AG08395 (cell line): ENCODE data around the gene SLF2.

Experiments
- DNase-seq: peaks from one replicate; pipeline ENCODE4 v3.0.0; 2012; ENCODE audit warnings: mixed read lengths, low spot score

SLF2 gene, protein sequence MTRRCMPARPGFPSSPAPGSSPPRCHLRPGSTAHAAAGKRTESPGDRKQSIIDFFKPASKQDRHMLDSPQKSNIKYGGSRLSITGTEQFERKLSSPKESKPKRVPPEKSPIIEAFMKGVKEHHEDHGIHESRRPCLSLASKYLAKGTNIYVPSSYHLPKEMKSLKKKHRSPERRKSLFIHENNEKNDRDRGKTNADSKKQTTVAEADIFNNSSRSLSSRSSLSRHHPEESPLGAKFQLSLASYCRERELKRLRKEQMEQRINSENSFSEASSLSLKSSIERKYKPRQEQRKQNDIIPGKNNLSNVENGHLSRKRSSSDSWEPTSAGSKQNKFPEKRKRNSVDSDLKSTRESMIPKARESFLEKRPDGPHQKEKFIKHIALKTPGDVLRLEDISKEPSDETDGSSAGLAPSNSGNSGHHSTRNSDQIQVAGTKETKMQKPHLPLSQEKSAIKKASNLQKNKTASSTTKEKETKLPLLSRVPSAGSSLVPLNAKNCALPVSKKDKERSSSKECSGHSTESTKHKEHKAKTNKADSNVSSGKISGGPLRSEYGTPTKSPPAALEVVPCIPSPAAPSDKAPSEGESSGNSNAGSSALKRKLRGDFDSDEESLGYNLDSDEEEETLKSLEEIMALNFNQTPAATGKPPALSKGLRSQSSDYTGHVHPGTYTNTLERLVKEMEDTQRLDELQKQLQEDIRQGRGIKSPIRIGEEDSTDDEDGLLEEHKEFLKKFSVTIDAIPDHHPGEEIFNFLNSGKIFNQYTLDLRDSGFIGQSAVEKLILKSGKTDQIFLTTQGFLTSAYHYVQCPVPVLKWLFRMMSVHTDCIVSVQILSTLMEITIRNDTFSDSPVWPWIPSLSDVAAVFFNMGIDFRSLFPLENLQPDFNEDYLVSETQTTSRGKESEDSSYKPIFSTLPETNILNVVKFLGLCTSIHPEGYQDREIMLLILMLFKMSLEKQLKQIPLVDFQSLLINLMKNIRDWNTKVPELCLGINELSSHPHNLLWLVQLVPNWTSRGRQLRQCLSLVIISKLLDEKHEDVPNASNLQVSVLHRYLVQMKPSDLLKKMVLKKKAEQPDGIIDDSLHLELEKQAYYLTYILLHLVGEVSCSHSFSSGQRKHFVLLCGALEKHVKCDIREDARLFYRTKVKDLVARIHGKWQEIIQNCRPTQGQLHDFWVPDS

DNA sequence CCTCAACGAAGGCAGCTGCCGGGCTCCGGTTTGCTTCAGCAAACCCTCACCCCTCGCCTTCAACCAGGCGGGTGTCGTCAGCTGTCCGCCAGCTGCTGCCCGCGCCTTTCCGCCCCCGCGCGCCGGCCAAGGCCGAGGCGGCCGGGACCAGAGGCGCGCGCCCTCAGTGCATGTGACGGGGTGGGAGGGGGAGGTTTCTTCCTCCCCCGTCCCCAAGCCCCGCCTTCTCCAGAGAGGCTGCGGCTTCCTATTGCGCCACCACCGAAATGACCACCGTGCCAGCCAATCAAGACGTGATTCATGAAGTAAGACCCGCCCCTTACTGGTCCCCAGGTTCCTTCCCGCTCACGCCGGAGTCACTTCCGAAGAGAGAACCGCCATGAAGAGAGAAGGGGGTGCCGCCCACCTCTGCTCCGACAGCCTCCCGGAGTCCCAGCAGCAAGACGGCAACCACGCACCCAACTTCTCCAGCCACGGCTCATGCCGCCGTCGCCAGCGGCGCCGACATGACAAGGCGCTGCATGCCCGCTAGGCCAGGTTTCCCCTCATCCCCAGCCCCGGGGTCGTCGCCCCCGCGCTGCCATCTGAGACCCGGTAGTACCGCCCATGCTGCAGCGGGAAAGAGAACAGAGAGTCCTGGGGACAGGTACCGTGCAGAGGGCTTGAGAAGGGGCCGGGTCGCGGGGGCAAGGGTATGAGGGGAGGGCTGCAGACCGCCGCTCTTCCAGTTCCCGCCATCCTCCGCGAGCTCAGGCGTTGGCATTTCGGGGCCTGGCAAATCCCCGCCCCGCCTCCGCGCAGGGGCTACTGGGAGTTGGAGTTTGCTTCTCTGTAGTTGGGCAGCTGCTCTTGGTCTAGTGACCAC is at the start of gene SLF2:
Gene SLF2 (plus strand): TSS at position 359 of the 865 bp plus-strand sequence. CDS start 148 bp downstream, at position 507.
- peak; percentile 100 for DNase-seq

DNA sequence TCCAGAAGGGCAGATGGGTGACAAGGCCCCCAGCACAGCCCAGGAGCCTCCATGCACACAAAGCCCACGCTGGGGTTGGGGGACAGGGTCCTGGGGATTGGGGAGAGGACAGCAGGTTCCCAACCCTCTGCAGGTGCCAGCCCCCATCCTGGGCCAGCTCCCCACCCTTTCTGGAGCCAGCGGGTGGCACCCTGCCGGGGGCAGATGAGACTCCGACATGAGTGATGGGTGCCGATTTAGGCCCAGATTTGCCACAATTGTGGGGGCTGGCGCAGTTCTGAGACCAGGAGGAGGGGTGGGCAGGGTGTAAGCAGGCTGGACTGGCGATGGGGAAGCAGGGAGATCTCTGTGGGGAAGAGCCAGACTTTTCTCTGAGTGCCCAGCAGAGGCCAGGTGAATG is 49.3 kb upstream of the SLF2 start:
- DNase-seq: no peak

DNA sequence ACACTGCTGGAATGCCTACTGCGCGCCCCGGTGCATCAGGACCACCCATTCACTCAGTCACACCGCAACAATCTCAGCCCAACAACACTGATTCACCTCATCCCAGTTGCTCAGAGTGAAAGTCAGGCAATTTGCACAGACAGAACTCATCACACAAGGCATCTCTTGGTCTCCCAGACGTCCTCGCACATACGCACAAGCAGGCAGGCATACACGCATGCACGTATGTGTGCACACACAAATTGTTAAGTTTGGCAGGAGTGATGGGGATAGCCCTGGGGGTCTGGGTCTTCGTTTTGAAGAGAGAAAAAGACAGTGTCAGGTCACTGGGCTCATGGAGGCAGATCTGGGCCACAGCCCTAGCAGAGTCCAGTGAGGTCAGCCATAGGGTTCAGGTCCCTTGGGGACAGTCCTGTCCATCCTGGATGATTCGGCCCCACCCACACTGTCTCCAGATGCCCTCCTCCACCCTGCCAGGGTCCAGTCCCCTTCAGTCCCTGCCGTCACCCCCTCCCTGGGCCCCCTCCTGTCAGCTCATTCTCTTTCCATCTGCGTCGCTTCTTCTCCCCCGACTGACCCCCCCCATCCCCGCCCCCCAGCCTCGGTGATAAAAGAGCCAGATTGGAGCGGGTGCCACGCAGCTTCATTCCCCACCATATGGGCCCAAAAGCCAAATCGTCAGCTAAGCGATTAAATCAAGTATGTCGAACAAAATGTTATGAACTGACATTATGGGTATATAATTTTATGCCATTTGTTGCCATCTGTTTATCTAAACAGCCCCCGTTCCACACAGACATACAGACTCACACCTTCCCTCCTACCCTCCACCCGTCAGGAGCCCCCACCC is 48.5 kb upstream of the SLF2 start:
- DNase-seq: no peak

DNA sequence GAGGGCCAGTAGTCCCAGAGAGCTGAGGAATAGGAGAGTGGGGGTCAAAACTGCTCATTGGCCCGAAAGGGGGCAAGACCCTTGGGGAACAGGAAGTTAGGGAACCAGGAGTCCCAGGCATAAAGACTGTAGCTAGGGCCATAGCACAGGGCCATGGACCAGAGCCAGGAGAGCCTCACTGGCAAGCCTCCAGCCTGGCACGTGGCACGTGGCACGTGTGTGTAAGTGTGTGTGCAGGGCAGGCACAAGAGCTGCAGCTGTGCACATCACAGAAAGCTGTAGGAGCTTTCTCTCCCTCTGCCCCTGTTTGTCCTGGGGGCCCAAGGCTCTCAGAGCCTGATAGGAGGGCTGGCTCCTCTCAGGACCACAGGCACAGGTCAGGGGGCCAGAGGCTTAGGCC is 47.8 kb upstream of the SLF2 start:
- DNase-seq: no peak

DNA sequence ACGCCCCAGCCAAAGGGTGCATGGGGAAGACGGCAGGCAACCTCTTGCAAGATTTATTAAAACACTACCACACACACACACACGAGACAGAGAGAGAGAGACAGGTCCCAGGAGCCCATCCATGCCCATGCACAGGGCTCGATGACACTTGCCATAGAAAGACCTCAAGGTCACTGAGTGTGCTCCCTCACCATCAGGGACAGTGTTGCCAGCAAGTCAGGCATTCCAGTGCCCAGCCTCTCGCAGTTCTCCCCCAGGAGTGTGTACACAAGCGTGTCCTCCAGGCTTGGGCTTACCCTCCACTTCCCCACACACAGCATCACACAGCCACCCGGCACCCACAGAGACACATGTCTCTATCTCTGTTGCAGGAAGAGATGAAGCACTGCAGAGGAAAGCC is 46.8 kb upstream of the SLF2 start:
- no peak for DNase-seq

DNA sequence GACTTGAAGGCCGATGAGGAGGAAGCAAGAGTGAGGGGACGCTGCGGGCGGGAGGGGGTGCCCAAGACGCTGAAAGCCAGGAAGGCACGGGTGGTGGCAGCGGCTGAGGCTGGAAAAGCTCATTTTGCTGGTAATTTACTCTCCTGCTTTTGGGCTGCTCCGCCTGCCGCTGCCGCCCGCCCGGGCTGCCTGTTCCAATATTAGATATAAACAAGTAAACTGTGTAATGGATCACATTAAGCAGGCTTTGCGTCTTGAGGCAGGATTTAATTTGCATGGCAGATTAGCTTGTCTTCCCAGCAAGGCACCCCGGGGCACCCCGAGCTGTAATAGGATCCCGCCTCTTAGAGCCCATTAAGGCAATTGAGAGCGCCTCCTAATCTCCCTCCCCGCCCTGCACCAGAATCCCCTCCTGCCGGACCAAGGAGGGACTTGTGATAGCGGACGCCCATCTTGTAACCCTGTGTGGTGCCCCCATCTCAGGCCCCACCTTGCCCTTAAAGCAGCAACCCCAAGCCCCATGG is 46.1 kb upstream of the SLF2 start:
- DNase-seq: no peak

DNA sequence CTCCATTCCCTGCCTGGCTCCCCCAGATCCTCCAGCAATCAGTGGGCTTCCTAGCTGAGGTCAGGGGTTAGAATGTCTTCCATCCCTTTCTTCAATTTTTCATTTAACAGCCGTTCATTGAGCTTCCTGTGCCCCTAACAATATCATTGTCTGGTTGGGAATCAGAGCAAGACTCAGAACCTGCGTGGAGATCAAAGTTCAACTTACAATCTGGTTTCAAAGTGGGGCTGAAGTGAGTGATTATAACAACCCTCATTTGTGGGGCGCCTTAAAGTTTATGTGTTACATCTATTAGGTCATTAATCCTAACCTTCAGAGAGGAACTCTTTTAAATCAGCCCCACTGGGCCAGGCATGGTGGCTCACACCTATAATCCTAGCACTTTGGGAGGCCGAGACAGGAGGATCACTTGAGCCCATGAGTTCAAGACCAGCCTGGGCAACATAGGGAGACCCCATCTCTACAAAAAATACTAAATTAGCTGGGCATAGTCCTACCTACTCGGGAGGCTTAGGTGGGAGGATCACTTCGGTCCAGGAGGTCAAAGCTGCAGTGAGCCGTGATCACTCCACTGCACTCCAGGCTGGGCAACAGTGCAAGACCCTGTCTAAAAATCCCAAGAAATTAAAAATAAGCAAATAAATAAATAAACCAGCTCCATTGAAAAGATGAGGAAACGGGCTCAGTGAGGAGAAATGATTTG is 45.4 kb upstream of the SLF2 start:
- DNase-seq: no peak

DNA sequence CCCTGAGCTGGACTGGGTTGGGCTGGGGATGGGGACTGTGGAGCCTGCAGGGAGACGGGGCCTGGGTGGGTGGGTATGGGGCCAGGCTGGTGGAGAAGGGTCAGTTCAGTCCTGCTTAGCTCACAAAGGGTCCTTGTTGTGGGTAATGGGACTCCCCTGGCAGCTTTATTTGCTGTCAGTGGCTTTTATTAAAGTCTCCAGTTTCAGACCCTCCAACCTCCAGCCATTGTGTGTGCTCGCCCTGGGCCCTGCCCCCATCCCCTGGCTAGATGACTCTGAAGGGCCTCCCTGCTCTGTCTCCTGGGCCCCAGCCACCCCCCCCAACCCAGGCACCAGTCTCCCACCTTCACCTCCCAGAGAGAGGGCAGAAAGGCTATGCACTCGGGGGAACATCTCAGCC is 44.4 kb upstream of the SLF2 start:
- no peak for DNase-seq

DNA sequence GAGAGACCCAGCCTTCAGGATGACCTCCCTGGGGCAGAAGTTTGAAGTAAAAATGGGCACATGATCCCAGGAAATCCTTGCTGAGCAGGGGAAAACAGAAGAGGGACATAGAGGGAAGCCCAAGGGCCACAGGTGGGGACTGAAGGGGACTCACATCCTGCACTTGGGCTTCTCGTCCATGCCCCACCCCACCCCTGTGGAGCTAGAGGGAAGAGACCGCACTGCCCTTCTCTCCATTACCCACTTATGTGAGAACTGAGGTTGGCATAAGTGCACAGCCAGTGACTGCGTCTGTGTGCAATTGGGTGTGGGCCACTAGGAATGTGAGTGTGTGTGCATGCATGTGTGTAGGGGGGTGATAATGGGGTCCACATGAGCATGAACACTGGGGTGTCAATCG is 43.4 kb upstream of the SLF2 start:
- no peak for DNase-seq

DNA sequence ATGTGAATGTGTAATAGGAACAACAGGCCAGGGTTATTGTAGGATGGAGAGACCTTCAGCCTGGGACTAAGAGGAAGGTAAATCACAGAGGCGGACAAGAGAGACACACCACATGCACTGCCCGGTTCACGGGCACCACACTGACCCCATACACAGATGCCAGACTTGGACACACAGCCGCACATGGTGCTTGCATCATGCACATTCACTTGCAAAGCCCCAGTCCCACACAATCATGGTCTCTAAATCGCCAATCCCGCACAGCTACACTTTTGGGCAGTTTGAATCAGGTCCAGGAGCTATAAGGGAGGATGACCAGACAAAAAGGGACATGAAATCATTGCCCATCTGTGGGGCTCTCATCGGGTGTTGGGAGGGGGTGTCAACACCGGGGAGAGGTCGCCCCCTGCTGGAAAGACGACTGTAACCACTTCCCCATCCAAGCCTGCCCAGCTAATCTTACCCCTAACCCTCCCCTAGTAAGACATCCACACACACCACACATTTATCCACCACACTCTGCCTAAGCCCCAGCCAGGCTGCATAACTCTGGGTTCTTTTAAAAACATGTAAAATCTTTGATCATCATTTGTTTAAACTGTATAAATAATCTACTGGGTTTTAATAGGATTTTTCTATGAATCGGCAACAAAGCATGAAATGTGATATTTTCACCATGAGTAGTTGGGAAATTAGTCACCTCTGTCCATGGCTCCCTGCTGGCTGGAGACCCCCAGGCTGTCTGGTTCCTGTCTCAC is 40.5 kb upstream of the SLF2 start:
- peak; percentile 51 for DNase-seq

DNA sequence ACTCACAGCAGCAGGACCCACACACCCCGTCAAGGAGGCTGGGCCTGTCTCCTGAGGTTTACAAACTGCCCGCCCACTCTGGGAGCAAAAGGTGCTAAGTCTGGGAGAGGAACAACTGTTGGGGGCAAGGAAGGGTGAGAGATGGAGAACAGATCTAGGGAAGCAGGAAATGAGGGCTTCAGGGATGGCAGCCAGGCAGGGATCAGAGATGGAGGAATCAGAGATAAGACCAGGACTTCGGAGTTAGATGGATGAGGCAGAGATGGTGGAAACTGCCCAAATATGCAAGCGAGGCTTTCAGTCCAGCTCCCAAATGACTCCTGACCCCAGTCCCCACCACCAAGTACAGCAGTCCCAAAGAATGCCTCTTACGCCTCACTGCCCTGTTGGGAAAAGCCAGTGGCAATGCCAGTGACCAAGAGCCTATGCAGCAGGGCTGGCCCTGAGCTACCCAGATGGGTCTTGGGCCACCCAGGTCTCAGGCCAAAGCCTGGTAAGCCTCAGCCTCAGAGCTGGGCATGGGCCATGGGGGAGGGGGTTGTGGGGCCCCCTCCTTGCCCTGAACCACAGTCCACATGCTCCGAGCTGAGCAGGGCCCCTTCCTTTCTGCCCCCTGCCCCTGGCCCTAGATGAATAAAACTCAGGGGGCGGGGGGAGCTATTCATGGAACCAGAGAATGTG is 39.5 kb upstream of the SLF2 start:
- DNase-seq: no peak

DNA sequence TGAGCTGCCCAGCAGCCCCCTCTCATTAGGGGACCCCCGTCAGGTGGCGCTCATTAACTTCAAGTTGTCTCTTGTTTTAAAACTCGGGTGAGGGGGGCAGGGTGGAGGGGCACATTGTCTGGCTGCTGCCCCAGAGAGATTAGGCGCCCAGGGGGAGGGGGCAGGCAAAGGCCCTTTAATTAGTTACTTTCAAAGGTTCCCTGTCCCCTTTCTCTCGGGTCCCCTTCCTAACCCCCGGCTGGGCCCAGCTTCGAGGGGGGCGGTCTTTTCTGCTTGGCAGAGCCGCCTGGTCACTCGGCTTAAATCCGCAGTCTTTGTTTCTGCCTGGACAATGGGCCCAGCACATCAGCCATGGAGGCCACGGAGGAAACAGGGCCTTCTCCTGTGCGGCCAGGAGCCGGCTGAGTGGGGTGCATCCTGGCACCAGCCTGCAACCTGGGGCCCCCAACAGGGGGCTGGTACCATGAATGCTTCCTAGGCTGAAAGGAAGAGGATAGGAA is 38.9 kb upstream of the SLF2 start:
- no peak for DNase-seq

DNA sequence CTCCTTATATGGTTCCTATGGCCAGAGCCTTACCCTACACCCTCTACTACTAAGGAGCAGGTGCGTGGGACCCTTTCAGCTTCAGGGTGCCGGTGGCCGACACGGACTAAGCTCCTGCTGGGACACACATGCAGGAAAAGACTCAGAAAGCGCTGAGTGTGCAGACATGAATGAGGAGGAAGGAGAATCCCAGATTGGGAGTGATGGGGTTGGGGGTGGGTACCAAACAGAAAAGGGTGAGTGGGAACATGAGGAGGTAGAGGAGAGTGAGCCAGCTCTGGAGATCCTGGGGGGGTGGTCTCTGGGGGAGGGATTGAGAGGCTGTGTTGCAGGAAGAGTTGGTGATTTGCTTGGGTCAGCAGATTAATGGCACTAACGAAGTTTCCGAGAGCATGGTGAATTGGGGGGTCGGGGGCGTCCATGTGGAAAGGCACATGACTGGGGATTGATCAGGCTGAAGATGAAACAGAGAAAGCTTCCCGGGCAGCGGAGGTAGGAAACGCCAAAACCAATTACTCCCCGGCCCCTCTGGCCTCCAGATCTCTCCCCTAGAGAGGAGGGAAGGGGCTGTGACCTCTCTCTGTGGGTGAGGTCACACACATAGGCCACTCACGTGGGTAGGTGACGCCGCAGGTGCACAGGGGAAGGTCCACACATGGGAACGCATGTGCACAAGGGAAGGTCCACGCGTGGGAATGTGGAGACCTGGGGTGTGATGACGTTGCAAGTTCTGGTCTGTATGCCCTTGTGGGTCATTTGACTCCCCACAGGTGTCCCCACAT is 37.9 kb upstream of the SLF2 start:
- no peak for DNase-seq

DNA sequence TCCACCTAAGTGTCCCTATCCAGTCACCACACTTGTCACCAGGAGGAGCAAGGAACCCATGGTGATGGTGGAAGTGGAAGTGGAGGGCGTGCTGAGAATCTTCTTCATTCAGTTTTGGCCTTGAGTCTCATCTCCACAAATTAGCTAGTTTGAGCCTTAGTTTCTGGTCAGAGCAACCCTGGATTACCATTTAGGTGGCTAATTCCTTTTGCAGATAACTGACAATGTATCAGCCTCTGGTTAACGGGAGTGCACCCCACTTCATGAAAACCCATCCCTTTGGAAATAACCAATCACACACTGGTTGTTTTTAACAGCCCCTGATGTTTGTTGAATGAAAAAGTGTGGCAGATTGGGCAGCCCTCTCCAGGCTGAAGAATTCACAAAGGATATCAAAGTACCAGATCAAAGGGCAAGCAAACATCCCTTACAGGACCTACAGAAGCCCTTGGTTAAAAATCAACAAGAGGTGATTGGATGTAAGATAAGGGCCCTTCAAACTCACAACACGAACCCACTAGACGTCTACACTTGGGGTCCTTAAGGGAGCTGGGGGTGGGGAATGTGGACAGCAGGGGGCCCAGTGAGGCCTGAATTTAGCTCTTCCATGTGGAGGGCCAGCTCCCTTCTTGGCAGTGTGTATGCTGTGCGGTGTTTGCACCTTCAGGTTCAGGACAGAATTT is 37.1 kb upstream of the SLF2 start:
- DNase-seq: no peak

DNA sequence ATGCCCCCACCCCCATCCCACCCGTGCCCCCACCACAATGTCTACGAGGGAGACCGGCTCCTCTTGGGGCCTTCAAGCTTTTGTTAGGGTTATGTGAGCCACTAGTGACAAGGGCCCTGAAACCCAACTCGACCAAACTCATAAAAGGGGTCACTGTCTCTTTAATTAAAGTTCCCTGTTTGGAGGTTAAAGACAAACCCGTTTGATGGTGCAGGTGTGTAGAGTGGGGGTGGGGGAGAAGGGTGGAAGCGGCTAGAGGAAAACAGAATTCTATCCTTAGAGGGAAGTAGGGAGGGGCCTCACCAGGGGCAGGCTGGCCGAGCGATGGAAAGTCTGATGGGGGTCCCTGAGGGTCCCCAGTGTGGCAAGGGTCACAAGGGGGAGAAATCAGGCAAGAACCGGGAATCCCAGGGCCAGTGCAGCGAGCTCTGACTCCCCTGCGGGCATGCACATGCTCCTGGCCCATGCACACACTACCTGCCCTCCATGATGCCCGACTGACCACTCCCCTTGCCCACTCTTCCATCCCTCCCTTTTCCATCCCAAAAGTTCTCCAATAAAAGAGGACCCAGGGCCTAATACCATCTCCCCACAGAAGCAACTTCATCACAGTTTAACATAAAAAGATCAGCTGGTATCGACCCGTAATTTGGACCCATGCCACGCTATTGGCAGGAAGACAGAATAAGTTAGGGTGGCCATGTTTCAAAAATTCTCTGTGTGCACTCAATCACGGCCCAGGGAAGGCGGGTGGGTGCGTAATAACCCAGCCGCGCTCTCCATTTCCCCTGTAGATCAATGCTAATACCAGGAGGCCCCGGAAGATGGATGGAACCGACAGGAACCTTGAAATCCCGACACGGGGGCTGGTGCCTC is 35.9 kb upstream of the SLF2 start:
- DNase-seq: no peak

DNA sequence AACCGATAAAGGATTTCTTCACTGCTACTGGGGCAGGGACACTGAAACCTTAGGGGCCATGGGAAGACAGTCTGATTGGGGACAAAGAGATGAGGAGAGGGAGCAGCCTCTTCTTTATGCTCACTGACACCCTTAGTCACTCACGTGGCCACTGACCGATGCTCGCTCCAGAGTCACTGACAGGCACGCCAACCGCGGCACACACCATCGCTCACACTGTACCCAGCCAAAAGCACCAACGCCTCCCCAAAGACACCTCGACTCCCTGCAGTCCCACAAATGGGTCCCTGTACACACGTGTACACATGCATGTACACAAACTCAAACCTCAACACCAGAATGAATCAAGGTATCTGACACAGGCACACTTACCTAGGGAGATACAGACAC is 35.3 kb upstream of the SLF2 start:
- no peak for DNase-seq
